Natural killer cell (primary cell): Measurements from ENCODE around the gene C22orf31. TPM values are rescaled to one million over a fixed set of nuclear protein-coding genes. Genes with fewer than 3 reads are reported as not detected.

Experiments used
- ATAC-seq, 3 donors: fragments of 150-1000 bp in 2 of 3; fragments of 200-7000 bp in 1 of 3; cut with Tn5 transposase; 1 replicate in 1 of 3; 2 replicates in 2 of 3; pipeline ENCODE4 v1.10.0; 2021; ENCODE audit warnings: mild to moderate bottlenecking in 2 of 3, moderate library complexity in 2 of 3
- DNase-seq, 2 donors: peaks; one replicate each; pipeline versions ENCODE4 v3.0.0 to v3.0.0-alpha.2; 2013 to 2021; ENCODE audit warnings: mixed read lengths in 1 of 2
- H3K27ac ChIP-seq: one replicate; pipeline ENCODE4 v1.5.1; 2013; ENCODE audit warnings: mild to moderate bottlenecking, low read length
- H3K27me3 ChIP-seq: one replicate; pipeline ENCODE4 v1.6.1; 2013; ENCODE audit warnings: low read length; ENCODE audit not compliant: control insufficient read depth, insufficient read depth
- H3K36me3 ChIP-seq: one replicate; pipeline ENCODE4 v1.6.1; 2013; ENCODE audit warnings: low read length; ENCODE audit not compliant: control insufficient read depth, insufficient read depth
- H3K4me1 ChIP-seq: one replicate; pipeline ENCODE4 v1.6.1; 2013; ENCODE audit warnings: low read length; ENCODE audit not compliant: control insufficient read depth, insufficient read depth
- H3K4me3 ChIP-seq: one replicate; pipeline ENCODE4 v1.5.1; 2013; ENCODE audit warnings: low read length
- H3K9me3 ChIP-seq: one replicate; pipeline ENCODE4 v1.6.1; 2013; ENCODE audit warnings: low read length; ENCODE audit not compliant: control insufficient read depth, insufficient read depth
- H3K27ac Mint-ChIP-seq, 2 donors: one replicate each; pipeline ENCODE4 v1.8.0; 2022; ENCODE audit warnings: mild to moderate bottlenecking in 2 of 2, mixed read lengths in 2 of 2, moderate library complexity in 1 of 2
- H3K27me3 Mint-ChIP-seq, 2 donors: one replicate each; pipeline ENCODE4 v1.8.0; 2022; ENCODE audit warnings: low read depth in 2 of 2, mixed read lengths in 2 of 2
- H3K36me3 Mint-ChIP-seq: one replicate; pipeline ENCODE4 v1.8.0; 2022; ENCODE audit warnings: mixed read lengths
- H3K4me1 Mint-ChIP-seq, 2 donors: one replicate each; pipeline ENCODE4 v1.8.0; 2022; ENCODE audit warnings: mixed read lengths in 2 of 2
- H3K4me3 Mint-ChIP-seq: one replicate; pipeline ENCODE4 v1.8.0; 2022; ENCODE audit warnings: mild to moderate bottlenecking, moderate library complexity, mixed read lengths
- H3K9me3 Mint-ChIP-seq, 2 donors: one replicate each; pipeline ENCODE4 v1.8.0; 2022; ENCODE audit warnings: mixed read lengths in 2 of 2
- WGBS: methylation state at CpG from one replicate; pipeline ENCODE4 v1.1.7; 2013; ENCODE audit warnings: missing lambda C conversion rate; ENCODE audit not compliant: insufficient coverage; 5-methylcytosine and 5-hydroxymethylcytosine counted together
- intact Hi-C: fragments of 100-400 bp; cut with micrococcal nuclease; formaldehyde crosslinking; loops from one replicate; pipeline ENCODE4 v1.14.2; 2022
- total RNA-seq, 4 donors: library from RNA; stranded (reverse); fragments of 120-200 nt in 1 of 4; gene quantifications; one replicate each; pipeline versions ENCODE4 v1.2.3 to v1.2.4, GENCODE V29; 2013 to 2022
- TF ChIP-seq, protein P1 (sequence below): fragments of 200-600 bp; IDR thresholded peaks from one replicate; pipeline ENCODE4 v1.8.0; 2022; ENCODE audit warnings: antibody characterized with exemption

Gene C22orf31
- total RNA-seq, 3 donors from 2014 or later (not counting 1 experiment from before 2014, with no cell fraction given), result not detected

DNA sequence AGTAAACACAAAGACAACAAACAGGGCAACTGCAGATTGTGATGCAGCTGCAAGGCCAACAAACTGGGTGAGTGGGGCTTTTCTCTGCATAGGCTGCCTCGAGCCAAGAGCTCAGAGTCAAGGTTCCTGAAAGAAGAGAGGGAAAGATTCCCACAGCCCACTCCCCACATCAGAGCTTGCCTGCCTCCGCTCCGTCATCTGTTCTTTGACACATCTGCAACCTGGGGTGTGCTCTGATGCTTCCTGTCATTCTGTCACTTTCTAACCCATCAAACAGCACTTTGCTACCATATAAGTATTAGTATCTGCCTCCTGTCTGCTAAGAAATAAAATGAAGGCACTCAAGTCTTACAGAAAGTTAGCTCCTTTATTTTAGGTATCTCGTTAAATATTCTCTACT lies 46.9 kb downstream of the C22orf31 start:
- Mint-ChIP-seq H3K9me3 (peaks cover 0 to 3% of the 10 kb centered on the region in 2 donors), H3K27ac (peak overlapping the region in 1 of 2 donors; percentile 29), H3K4me1 (peaks cover 7 to 40% of the 10 kb centered on the region in 2 donors), H3K4me3 (no peak overlapping the region), H3K36me3 (no peaks in the 10 kb centered on the region), H3K27me3 (peaks cover 26 to 55% of the 10 kb centered on the region in 2 donors)
- TF ChIP-seq, protein P1, sequence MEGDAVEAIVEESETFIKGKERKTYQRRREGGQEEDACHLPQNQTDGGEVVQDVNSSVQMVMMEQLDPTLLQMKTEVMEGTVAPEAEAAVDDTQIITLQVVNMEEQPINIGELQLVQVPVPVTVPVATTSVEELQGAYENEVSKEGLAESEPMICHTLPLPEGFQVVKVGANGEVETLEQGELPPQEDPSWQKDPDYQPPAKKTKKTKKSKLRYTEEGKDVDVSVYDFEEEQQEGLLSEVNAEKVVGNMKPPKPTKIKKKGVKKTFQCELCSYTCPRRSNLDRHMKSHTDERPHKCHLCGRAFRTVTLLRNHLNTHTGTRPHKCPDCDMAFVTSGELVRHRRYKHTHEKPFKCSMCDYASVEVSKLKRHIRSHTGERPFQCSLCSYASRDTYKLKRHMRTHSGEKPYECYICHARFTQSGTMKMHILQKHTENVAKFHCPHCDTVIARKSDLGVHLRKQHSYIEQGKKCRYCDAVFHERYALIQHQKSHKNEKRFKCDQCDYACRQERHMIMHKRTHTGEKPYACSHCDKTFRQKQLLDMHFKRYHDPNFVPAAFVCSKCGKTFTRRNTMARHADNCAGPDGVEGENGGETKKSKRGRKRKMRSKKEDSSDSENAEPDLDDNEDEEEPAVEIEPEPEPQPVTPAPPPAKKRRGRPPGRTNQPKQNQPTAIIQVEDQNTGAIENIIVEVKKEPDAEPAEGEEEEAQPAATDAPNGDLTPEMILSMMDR, result no peak
- Histone ChIP-seq H3K36me3 (no peaks in the 10 kb centered on the region), H3K27me3 (no peaks in the 10 kb centered on the region), H3K4me3 (no peak overlapping the region), H3K9me3 (no peaks in the 10 kb centered on the region), H3K4me1 (no peaks in the 10 kb centered on the region), H3K27ac (no peak overlapping the region)
- DNase-seq (no peak), ATAC-seq (peak in 1 of 3 donors; percentile 50)
- 62% methylated on average over 3 of the region's 4 CpGs for WGBS
- intact Hi-C loops, result no loop called here

DNA sequence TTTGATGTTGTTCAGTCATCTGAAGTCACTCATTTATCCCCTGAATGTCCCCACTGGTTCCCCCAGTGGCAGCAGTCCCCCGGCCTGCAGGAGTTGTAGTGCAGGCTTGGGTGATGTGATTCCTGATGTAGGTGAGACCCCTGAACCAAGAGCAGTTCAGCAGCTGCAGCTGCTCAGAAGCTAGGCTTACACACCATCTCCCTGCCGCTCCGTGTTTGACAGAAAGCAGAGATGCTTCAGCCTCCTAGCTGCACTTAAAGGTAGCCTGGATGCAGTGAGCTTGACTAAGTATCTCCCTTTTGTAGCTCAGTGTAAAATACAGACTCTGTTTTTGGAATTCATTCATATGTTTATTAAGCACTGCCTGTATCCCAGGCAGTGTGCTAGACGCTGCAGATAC lies 47.3 kb downstream of the C22orf31 start:
- peaks cover 7 to 40% of the 10 kb centered on the region in 2 donors for H3K4me1 Mint-ChIP-seq
- H3K9me3 ChIP-seq, result no peaks in the 10 kb centered on the region
- TF ChIP-seq, protein P1, result no peak
- H3K9me3 Mint-ChIP-seq, result peaks cover 0 to 3% of the 10 kb centered on the region in 2 donors
- DNase-seq (no peak), ATAC-seq (no peak)
- H3K27me3 ChIP-seq, result no peaks in the 10 kb centered on the region
- WGBS, result 92% methylated on average over 4 of the region's 4 CpGs
- H3K36me3 Mint-ChIP-seq, result no peaks in the 10 kb centered on the region
- H3K27ac Mint-ChIP-seq, result peak overlapping the region in 1 of 2 donors; percentile 29
- no peaks in the 10 kb centered on the region for H3K36me3 ChIP-seq
- H3K27ac ChIP-seq, result no peak overlapping the region
- H3K4me1 ChIP-seq, result no peaks in the 10 kb centered on the region
- H3K4me3 ChIP-seq, result no peak overlapping the region
- intact Hi-C loops, result no loop called here
- H3K4me3 Mint-ChIP-seq, result no peak overlapping the region
- H3K27me3 Mint-ChIP-seq, result peaks cover 26 to 57% of the 10 kb centered on the region in 2 donors

DNA sequence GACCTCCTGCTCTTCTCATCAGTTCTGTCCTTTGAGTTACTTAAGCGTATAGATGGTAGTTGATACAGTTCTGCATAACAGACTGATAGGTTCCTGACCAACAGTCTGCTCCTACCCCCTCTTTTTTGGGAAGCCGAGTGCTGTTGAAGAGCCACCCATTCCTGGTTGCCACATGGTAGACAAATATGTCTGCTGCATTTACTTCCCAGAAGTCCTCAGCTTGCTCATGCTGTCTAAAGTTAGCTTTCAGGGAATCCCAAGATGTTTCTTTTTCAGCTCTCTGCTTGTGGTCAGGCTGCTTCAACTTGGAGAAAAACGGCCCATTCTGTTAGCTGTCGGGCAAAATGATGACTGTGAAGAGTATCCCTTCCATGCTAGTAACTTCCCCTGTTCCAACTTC lies 48.7 kb downstream of the C22orf31 start:
- Mint-ChIP-seq H3K27ac (no peak overlapping the region), H3K9me3 (no peaks in the 10 kb centered on the region), H3K4me1 (peaks cover 7 to 40% of the 10 kb centered on the region in 2 donors), H3K4me3 (no peak overlapping the region), H3K36me3 (no peaks in the 10 kb centered on the region), H3K27me3 (peaks cover 20 to 61% of the 10 kb centered on the region in 2 donors)
- TF ChIP-seq, protein P1, result no peak
- Histone ChIP-seq H3K4me3 (no peak overlapping the region), H3K27me3 (no peaks in the 10 kb centered on the region), H3K9me3 (no peaks in the 10 kb centered on the region), H3K27ac (no peak overlapping the region), H3K4me1 (no peaks in the 10 kb centered on the region), H3K36me3 (no peaks in the 10 kb centered on the region)
- WGBS, result 90% methylated on average over 4 of the region's 4 CpGs
- no peak for DNase-seq
- intact Hi-C loops, result no loop called here
- no peak for ATAC-seq

DNA sequence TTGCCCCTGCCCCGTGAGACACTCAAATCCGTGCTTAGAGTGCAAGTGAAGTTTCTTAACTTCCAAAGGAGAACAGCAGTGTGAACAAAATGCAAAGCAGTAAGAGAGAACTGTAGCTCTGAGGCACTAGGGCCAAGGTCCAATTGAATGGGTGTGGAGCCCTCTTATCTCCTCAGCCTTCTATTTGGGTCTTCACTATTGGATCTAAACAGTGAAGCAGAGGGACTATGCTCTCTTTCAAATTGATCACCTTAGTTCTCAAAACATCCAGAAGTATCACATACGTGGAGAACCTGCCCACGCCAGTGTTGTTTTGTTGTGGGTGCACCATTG lies 49.6 kb downstream of the C22orf31 start:
- TF ChIP-seq, protein P1, result no peak
- Histone ChIP-seq H3K4me3 (no peak overlapping the region), H3K27ac (no peak overlapping the region), H3K4me1 (no peaks in the 10 kb centered on the region), H3K9me3 (no peaks in the 10 kb centered on the region), H3K27me3 (no peaks in the 10 kb centered on the region), H3K36me3 (no peaks in the 10 kb centered on the region)
- Mint-ChIP-seq H3K4me3 (no peak overlapping the region), H3K9me3 (no peaks in the 10 kb centered on the region), H3K27ac (no peak overlapping the region), H3K27me3 (peaks cover 15 to 53% of the 10 kb centered on the region in 2 donors), H3K36me3 (no peaks in the 10 kb centered on the region), H3K4me1 (peaks cover 7 to 31% of the 10 kb centered on the region in 2 donors)
- intact Hi-C loops, result no loop called here
- WGBS, result 90% methylated on average over 4 of the region's 4 CpGs
- DNase-seq (no peak), ATAC-seq (no peak)
